Lung (tissue), 12 donors: ENCODE measurements around the gene ETS2. TPM values are rescaled to one million over a fixed set of nuclear protein-coding genes. Genes with fewer than 3 reads are reported as not detected.

ENCODE experiments used
- ATAC-seq: fragments of 200-7000 bp; cut with Tn5 transposase; one replicate; pipeline ENCODE4 v1.9.1; 2020; ENCODE audit warnings: moderate number of reproducible peaks; ENCODE audit not compliant: insufficient read depth, low FRiP score
- DNase-seq, 3 donors: peaks; one replicate each; pipeline ENCODE4 v3.0.0-alpha.2; 2013 to 2017
- H3K27ac ChIP-seq, 2 donors: one replicate each; pipeline ENCODE4 v1.5.1; 2013; ENCODE audit warnings: mild to moderate bottlenecking in 2 of 2, moderate library complexity in 2 of 2, control low read depth in 1 of 2, inconsistent platforms in 1 of 2, low read depth in 1 of 2, low read length in 1 of 2
- H3K27me3 ChIP-seq, 3 donors: one replicate each; pipeline ENCODE4 v1.5.1; 2013; ENCODE audit warnings: low read length in 2 of 3; ENCODE audit not compliant: control insufficient read depth in 3 of 3, insufficient read depth in 3 of 3
- H3K36me3 ChIP-seq, 4 donors: one replicate each; pipeline ENCODE4 v1.5.1; 2013; ENCODE audit warnings: low read length in 4 of 4, mild to moderate bottlenecking in 1 of 4, moderate library complexity in 1 of 4; ENCODE audit not compliant: control insufficient read depth in 4 of 4, insufficient read depth in 4 of 4
- H3K4me1 ChIP-seq, 5 donors: one replicate each; pipeline ENCODE4 v1.5.1; 2013; ENCODE audit warnings: low read length in 5 of 5, mild to moderate bottlenecking in 2 of 5, moderate library complexity in 1 of 5; ENCODE audit not compliant: control insufficient read depth in 5 of 5, insufficient read depth in 5 of 5
- H3K4me3 ChIP-seq: one replicate; pipeline ENCODE4 v1.5.1; 2013; ENCODE audit warnings: mild to moderate bottlenecking, control low read depth, moderate library complexity
- H3K9ac ChIP-seq, 2 donors: one replicate each; pipeline ENCODE4 v1.5.1; 2013; ENCODE audit warnings: low read length in 2 of 2, control low read depth in 1 of 2; ENCODE audit not compliant: insufficient read depth in 1 of 2
- H3K9me3 ChIP-seq, 4 donors: one replicate each; pipeline ENCODE4 v1.5.1; 2013; ENCODE audit warnings: low read length in 3 of 4, mild to moderate bottlenecking in 1 of 4, moderate library complexity in 1 of 4; ENCODE audit not compliant: control insufficient read depth in 4 of 4, insufficient read depth in 3 of 4
- WGBS, 2 donors: extraction: QIAGEN DNeasy Blood & Tissue Kit; methylation state at CpG; one replicate each; pipeline ENCODE4 v1.1.7; 2013; 5-methylcytosine and 5-hydroxymethylcytosine counted together
- polyA plus RNA-seq, 2 donors: library from polyadenylated mRNA; stranded (reverse); fragments of 200-250 nt; gene quantifications; one replicate each; pipeline ENCODE4 v1.2.1, GENCODE V29; 2013
- total RNA-seq, 2 donors: library from RNA; depleted of rRNA in 1 of 2; stranded (reverse); fragments of >200 nt in 1 of 2; gene quantifications; one replicate each; pipeline ENCODE4 v1.2.1, GENCODE V29; 2014 to 2021
- TF ChIP-seq, protein P1 (sequence below): IDR thresholded peaks from 2 replicates; pipeline ENCODE4 v1.5.1; 2012; ENCODE audit warnings: mild to moderate bottlenecking; ENCODE audit errors: control extremely low read depth, extremely low read depth
- donor health status: control.
- donor health status: control.
- donor health status: Bipolar disorder and iron deficiency.
- donor health status: healthy.
- donor health status: DM: yes; HTN: yes; CAD: no.

Gene ETS2
- total and polyA plus RNA-seq, 4 donors, result 64.7 to 186 (median 158) TPM

DNA sequence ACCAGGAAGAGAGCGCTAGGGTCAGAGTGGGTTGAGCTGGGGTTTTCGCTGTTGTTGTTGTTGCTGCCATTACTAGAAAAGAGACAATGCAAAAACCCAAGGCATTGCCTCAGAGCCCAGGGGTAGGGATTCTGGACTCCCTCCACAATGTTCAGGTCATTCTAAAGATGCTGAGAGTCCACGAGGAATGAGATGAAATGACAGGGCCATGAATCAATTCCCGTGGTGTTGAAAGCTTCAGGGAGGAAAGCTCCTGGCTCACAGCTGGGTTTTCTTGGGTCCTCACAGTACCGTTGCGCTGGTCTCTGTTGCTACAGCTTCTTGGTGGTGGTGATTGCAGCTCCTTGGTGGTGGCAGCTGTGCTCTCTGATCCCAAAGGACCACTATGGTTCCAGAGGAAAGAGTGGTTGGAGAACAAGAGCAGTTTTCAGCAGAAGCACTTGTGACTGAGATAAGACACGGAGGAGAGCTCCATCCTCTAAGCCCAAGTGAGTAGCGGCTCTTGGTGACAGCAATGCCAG, 58.2 kb downstream of the ETS2 start:
- Histone ChIP-seq H3K27ac (no peak overlapping the region), H3K9ac (no peak overlapping the region), H3K9me3 (no peaks in the 10 kb centered on the region), H3K4me1 (peaks cover 0 to 9% (median 0%) of the 10 kb centered on the region in 5 donors), H3K36me3 (no peaks in the 10 kb centered on the region), H3K27me3 (no peaks in the 10 kb centered on the region), H3K4me3 (no peak overlapping the region)
- DNase-seq, result no peak
- ATAC-seq, result no peak
- TF ChIP-seq, protein P1, sequence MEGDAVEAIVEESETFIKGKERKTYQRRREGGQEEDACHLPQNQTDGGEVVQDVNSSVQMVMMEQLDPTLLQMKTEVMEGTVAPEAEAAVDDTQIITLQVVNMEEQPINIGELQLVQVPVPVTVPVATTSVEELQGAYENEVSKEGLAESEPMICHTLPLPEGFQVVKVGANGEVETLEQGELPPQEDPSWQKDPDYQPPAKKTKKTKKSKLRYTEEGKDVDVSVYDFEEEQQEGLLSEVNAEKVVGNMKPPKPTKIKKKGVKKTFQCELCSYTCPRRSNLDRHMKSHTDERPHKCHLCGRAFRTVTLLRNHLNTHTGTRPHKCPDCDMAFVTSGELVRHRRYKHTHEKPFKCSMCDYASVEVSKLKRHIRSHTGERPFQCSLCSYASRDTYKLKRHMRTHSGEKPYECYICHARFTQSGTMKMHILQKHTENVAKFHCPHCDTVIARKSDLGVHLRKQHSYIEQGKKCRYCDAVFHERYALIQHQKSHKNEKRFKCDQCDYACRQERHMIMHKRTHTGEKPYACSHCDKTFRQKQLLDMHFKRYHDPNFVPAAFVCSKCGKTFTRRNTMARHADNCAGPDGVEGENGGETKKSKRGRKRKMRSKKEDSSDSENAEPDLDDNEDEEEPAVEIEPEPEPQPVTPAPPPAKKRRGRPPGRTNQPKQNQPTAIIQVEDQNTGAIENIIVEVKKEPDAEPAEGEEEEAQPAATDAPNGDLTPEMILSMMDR, result no peak
- WGBS, 2 donors, result 89 to 93% methylated on average over 8 of the region's 8 CpGs

DNA sequence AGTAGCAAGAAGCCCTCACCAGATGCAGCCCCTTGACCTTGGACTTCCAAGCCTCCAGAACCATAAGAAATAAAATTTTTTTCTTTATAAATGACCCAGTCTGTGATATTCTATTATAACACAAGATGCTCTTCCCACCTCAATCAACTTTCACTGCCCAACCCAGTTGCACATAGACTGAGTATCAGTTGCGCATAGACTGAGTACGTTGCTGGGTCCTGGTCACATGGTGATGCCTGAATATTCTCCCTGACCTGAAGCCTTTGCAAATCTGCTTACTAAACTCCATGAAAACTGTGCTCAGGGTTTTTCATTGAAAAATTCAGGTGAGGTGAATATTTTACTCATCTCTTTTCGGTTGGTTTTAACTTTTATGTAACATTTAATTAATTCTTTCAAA, 59.2 kb downstream of the ETS2 start:
- TF ChIP-seq, protein P1, result no peak
- Histone ChIP-seq H3K36me3 (no peaks in the 10 kb centered on the region), H3K9me3 (no peaks in the 10 kb centered on the region), H3K27ac (no peak overlapping the region), H3K27me3 (no peaks in the 10 kb centered on the region), H3K4me1 (peaks cover 0 to 9% (median 0%) of the 10 kb centered on the region in 5 donors), H3K9ac (no peak overlapping the region), H3K4me3 (no peak overlapping the region)
- 61 to 81% methylated on average over 3 of the region's 3 CpGs for WGBS, 2 donors
- ATAC-seq (no peak), DNase-seq (no peak)

DNA sequence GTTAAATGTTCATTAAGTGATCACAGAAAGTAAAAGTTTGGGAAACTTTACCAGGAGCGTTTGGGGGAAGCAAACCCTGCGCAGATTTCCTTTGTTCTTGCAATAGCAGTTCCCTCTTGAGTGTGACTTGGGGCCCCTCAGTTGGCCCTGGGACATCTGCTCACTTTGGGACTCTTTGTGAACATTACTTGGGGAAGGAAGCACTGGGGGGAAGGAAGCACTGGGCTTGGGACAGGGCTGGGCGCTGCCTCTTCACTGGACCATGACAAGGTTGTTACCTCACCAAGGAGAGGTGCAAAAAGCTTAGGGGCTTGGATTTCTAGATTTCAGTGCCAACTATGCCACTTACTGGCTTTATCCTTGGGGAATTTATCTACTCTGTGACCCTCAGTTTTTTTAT, 63.5 kb downstream of the ETS2 start:
- DNase-seq, result no peak
- Histone ChIP-seq H3K9ac (no peak overlapping the region), H3K4me3 (no peak overlapping the region), H3K36me3 (no peaks in the 10 kb centered on the region), H3K4me1 (no peaks in the 10 kb centered on the region), H3K9me3 (no peaks in the 10 kb centered on the region), H3K27me3 (no peaks in the 10 kb centered on the region), H3K27ac (no peak overlapping the region)
- TF ChIP-seq, protein P1, result no peak
- 36 to 67% methylated on average over 3 of the region's 3 CpGs for WGBS, 2 donors
- no peak for ATAC-seq

DNA sequence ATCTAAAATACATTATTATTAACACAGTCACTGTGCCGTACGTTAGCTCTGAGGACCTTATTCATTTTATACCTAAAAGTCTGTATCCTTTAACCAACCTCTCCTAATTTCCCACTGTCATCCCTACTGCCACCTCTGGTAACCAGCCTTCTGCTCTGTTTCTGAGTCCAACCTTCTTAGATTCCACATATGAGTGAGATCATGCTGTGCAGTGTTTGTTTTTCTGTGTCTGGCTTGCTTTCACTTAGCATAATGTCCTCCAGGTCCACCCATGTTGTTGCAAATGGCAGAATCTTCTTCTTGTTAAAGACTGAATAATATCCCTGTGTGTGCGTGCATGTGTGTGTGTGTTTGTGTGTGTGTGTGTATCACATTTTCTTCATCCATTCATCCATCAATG, 64.2 kb downstream of the ETS2 start:
- H3K4me1 ChIP-seq, result no peaks in the 10 kb centered on the region
- H3K36me3 ChIP-seq, result no peaks in the 10 kb centered on the region
- H3K27ac ChIP-seq, result no peak overlapping the region
- no peak overlapping the region for H3K4me3 ChIP-seq
- no peak overlapping the region for H3K9ac ChIP-seq
- ATAC-seq, result no peak
- H3K27me3 ChIP-seq, result no peaks in the 10 kb centered on the region
- no peaks in the 10 kb centered on the region for H3K9me3 ChIP-seq
- WGBS, 2 donors, result 79 to 81% methylated on average over 3 of the region's 3 CpGs
- DNase-seq, result no peak
- TF ChIP-seq, protein P1, result no peak
